Kidney tubule cell (primary cell): Measurements from ENCODE around the gene SLC13A3.
A peak's percentile ranks its signal among the peaks of the same experiment; 100 is the strongest.

Experiments used
- DNase-seq: peaks from one replicate; pipeline ENCODE4 v3.0.0-alpha.2; 2018; ENCODE audit warnings: low spot score

The SLC13A3 gene

GRCh38 chr20:46652699-46653098, 1.4 kb upstream of the SLC13A3 start:
- DNase-seq: no peak

DNA sequence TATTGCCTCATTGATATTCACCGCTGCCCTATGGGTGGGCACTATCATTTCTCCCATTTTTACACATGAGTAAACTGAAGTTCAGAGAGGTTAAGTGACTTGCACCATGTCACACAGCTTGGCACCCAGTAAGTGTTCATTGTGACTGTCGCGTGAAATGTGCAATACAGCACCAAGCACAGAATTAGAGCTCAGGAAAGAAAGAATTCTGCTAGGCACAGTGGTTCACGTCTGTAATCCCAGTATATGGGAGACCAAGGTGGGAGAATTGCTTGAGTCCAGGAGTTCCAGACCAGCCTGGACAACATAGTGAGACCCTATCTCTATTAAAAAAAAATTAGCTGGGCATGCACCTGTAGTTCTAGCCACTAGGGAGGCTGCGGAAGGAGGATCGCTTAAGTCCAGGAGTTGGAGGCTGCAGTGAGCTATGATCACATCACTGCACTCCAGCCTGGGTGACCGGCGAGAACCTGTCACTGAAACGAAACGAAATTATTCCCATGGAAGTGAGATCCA, 626 bp downstream of the SLC13A3 start:
- DNase-seq: no peak

DNA sequence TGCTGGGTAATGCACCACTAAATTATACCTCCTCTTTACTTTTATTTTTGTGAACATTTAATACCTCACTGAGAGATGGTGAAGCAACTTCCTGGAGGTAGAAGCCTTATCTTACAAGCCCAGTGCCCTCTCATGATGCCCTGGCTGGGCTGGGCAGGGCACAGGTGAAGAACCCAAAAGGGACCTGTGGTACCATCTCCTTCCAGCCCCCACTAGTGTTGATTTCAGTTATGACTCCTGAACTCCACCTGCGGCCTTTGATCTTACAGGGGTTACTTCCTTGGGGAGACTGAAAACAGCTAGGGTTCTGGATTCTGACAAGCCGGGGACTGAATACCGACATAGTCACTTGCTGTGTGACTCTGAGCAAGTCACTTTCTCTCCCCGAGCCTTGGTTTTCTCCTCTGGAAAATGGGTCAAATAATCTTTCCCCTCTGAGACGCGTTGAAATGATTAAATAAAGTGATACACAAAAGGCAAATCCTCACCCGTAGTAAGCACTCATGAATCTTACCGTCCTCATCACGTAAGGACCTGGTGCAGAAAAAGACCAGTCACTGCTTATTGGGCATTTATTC, 1.2 kb downstream of the SLC13A3 start:
- no peak for DNase-seq

- DNase-seq: no peak
Measured at GRCh38 chr20:46649650-46649949, 1.7 kb downstream of the SLC13A3 start.

DNA sequence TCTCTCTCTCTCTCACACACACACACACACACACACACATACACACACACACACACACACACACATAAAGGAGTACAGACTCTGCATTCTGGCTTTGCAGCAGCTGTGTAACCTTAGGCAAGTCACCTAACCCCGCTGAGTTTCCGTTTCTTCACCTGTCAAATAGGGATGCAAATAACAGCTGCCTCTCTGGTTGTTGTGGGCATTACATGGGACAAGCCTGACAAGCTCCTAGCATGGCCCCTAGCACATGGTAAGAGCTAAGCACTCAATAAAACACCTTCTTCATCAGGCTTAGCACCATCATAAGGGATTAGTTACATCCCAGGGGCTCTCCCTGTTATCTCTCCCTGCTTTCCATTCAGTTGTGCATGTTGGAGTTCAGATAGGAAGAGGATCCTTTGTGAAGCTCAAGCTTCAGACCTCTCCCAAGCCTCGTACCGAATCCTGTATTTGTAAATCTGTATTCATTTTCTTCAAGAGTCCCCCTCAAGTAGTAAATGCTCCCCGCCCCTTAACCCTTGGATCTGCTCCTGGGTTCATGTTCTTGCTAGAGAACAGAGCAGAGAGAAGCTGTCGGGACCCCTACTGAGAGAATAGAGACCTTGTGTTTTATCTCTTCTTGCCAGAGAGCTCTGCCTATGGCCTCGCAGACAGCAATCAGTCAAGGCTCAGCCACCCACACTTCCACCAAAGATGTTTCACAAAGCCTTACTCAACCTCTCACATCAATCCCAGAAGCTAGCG, 2.2 kb downstream of the SLC13A3 start:
- no peak for DNase-seq

DNA sequence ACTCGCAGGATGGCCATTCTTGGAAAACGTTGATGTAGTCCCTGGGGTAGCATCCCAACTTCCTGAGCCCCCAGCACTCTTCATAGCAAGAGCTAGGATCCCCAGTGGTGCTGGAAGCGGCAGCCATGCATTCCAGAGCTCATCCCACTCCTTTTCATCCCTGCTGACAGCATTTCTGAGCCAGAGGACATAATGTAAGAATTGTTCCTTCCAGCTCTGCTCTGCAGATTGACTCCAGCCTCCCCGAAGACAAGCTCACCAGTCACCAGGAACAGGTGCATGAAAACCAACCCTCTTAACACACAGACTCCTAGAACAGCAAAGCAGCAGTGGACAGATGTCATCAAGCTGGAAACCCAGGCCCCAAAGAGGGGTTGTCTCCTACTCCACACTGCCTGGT, 3.8 kb downstream of the SLC13A3 start:
- no peak for DNase-seq

DNA sequence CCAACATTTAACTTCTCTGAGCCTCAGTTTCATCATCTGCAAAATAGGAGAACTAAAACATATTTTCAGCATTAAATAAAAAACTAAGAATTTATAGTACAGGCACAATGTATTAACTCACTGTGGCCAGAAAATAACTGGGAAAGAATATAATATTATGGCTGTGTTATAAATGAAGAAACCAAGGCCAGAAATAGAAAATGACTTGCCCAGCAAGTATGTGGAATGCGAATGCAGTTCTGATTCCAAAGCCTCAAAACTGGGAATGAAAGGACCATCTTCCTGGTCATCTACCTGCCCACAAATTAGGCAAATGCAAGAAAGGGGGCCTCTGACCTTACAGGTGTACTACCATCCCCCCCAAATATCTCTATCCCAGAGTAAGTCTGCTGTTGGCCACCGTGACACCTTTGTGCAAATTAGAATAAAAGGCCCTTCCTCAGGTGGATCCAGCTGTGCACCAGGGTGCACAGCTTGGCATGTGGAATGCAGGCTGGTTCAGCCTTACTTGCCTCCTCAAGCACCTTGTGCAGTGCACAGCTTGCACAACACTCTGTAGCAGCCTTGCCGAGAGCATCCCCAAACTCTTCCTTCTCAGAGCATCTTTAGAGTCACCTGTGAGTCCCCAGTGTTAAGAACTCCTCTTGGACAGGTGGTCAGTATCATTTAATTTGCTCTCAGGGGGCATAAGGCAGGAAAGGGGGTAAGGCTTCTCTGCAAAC, 4.4 kb downstream of the SLC13A3 start:
- DNase-seq: peak; percentile 7

DNA sequence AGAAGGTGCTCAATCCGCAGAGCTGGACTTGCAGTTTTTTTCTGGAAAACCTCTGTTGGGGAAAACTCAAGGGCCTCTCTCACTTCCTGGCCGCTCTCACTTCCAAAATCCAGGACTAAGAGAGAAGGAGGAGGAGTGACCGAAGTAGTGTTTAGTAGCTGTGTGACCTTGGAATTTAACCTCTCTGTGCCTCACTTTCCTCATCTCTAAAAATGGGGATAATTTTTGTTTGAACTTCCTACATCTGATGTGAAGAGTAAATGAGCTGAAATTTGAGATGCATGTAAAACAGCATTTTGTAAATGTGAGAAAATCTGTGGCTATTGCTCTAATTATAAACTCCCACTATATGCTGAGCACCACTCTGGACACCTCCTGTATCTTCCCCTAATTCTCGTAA, 5.1 kb downstream of the SLC13A3 start:
- no peak for DNase-seq

DNA sequence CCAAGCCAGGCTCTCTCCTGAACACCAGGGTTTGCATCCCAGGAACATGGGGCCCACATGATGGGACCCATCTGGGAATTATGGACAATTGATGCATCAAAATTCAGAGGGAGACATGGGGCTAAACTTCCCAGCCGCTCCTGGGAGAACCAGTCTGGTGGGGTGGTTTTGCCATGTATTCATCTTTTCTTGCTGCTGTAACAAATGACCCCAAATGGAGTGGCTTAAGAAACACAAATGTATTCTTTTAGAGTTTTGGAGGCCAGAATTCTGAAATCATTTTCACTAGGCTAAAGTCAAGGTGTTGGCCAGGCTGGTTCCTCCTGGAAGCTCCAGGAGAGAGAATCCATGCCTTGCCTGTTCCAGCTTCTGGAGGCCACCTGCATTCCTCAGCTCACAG, 6.5 kb downstream of the SLC13A3 start:
- no peak for DNase-seq

DNA sequence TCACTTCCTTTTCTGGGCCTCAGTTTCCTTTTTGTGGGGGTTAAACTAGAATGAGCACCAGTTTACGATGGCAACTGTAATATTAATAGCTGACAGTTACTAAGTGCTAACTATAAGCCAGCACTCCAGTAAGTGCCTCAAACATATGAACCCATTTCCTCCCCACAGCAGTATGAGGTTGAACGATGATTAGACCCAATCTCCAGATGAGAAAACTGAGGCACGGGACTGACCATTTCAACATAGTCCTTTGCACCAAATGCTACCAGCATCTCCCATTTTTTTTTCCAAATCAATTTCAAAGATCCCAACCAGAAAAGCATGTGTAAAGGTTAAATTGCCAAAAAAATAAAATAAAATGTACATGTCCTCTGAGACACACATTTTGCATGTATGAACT, 7.1 kb downstream of the SLC13A3 start:
- DNase-seq: no peak

- no peak for DNase-seq
Measured at GRCh38 chr20:46642969-46643343, 8.3 kb downstream of the SLC13A3 start.

GRCh38 chr20:46642265-46642968, 8.8 kb downstream of the SLC13A3 start:
- DNase-seq: no peak

DNA sequence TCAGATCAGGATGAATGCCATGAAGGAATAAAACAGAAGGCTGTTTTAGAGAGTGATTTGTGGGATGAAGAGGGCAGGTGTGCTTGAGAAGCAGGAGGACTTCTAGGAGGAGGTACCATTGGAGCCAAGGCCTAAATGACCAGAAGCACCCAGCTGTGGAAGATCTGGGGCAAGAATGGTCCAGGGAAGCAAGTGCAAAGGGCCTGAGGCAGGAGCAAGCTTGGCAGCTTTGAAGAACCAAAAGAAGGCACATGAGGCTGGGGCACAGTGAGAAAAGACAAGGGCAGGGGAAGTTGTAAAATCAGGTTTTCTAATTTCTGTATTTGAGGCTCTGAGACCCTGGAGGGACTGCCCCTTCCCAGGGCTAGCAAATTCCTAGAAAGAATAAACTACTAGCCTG, 9.8 kb downstream of the SLC13A3 start:
- DNase-seq: no peak

GRCh38 chr20:46640536-46641311, 10.5 kb downstream of the SLC13A3 start:
- no peak for DNase-seq

- no peak for DNase-seq
Measured at GRCh38 chr20:46640044-46640443, 11.2 kb downstream of the SLC13A3 start.

GRCh38 chr20:46639587-46639986, 11.7 kb downstream of the SLC13A3 start:
- no peak for DNase-seq

- no peak for DNase-seq
Measured at GRCh38 chr20:46638898-46639274, 12.4 kb downstream of the SLC13A3 start.

DNA sequence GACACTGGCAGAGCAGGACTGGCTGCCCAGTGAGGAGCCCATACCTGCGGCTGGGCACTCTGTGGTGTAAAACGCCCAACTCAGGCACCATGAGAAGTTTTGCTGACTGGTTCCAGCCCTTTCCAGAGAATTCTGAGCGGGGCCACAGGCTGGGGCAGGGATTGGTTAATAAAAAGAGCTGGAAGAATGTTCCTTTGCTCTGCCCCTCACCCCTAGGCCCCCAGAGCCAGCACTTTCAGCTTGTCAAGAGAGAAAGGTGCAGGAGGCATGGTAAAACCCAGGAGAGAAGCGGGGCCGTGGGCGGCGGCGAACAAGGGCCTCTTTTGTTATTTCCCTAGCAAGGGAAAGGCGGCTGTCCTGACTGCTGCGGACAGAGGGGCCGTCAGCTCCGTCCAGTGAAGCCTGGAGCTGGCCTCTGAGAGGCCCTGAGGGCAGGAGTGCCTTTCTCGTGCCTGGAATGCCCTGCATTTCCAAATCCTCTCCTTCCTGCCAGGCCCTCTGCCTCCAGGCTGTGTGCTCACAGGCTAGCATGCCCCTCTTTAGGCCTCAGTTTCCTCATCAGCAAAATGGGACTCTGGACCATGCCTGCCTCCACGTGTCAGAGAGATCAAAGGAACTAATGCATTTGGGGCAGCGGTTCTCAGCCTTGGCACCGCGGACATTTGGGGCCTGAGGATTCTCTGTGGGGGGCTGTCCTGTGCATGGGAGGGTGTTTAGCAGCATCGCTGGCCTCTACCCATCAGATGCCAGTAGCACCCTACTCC, 12.9 kb downstream of the SLC13A3 start:
- no peak for DNase-seq

GRCh38 chr20:46637427-46638133, 13.7 kb downstream of the SLC13A3 start:
- DNase-seq: no peak

- DNase-seq: no peak
Measured at GRCh38 chr20:46637020-46637419, 14.2 kb downstream of the SLC13A3 start.

GRCh38 chr20:46636514-46636913, 14.7 kb downstream of the SLC13A3 start:
- no peak for DNase-seq
